UCSD-AML1 (cell line): Measurements from ENCODE around the gene MANF.
"Not testable (repeated sequence)": the region's sequence is repeated elsewhere in the genome, so short reads cannot be mapped to it uniquely, and the experiment has no call there.

Experiments used
- DNase-seq: peaks from one replicate; lab custom pipeline; 2025; ENCODE audit not compliant: unreplicated experiment; lab: John Stamatoyannopoulos, UW

Gene MANF

GRCh38 chr3:51371943-51372557 lies 13.0 kb upstream of the MANF start:
- DNase-seq: no peak

GRCh38 chr3:51373658-51374421 lies 11.3 kb upstream of the MANF start:
- no peak for DNase-seq

DNA sequence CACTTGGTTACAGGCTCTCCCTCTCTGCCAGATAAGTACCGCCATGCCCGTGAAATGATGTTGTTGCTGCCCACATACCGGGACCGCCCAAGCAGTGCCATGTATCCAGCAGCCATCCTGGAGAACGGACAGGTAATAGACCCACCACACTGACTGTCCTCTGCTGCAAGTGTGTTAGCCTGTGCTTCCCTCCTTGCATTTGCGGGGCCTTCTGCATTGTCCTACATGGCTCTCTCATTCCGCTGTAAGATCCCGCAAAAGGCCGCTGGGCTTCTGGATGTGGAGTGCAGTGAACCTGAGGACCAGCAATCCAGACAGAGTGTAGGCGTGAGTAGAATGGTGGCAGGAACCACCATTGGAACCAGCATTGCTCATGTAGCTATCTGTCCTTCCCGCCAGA lies 10.6 kb upstream of the MANF start:
- DNase-seq: no peak

DNA sequence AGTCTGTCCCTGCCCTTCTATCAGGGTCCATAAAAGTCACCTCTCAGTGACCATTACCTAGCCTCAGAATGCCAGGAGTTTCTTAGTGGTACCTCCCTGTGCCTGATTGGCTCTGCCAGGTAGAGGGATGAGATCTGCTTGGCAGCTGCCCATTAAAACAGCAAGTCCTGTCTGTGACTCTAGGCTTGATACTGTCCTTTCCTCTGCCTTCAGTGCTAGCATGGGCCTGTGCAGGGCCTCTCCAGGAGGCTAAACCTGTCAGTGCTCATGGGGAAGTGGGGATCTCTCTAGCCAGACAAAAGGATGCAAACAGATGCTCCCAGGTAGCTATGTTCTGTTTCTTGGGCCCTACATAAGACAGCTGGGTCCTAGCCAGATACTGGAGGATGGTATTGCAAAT lies 10.0 kb upstream of the MANF start:
- DNase-seq: no peak

DNA sequence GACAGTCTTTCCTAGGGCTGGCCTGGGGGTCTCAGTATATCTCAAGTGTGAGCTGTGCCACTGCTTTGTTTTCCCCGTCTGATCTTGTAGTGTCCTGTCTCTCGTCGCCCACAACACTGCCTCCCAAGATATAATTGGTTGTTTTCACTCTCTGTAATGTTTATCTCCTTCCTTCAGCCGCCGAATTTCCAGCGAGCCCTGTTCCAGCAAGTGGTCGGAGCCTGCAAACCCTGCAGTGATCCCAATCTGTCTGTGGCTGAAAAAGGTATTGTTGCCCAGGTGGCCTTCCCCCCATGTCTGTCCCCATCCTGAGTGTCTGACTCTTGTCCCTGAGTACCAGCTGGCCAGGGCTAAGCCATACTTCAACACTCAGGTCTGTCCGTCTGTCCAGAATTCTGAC lies 9.5 kb upstream of the MANF start:
- DNase-seq: no peak

DNA sequence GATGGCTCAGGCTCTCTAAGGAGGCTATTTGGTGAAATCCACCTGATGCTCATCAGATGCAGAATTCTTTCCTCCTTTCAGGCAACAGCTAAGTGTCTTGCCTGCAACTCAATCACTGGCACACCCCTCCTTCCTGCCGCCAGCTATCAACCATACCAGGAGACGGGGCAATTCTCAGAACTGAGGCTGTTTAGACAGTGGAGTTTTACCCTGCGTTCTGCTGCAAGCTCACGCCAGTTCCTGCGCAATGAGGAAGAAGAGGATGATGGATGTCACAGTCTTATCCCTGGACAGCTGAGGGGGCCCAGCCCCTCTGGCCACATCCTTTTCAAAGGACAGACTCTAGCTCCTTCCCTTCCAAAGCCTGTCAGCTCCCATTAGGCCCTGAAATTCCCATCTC lies 7.0 kb upstream of the MANF start:
- peak; percentile 63 for DNase-seq

GRCh38 chr3:51378726-51379125 lies 6.4 kb upstream of the MANF start:
- DNase-seq: no peak

GRCh38 chr3:51379301-51379700 lies 5.8 kb upstream of the MANF start:
- peak; percentile 79 for DNase-seq

GRCh38 chr3:51379746-51380455 lies 5.2 kb upstream of the MANF start:
- DNase-seq: no peak

GRCh38 chr3:51380601-51381332 lies 4.3 kb upstream of the MANF start:
- DNase-seq: no peak

GRCh38 chr3:51381333-51381705 lies 3.8 kb upstream of the MANF start:
- DNase-seq: no peak

DNA sequence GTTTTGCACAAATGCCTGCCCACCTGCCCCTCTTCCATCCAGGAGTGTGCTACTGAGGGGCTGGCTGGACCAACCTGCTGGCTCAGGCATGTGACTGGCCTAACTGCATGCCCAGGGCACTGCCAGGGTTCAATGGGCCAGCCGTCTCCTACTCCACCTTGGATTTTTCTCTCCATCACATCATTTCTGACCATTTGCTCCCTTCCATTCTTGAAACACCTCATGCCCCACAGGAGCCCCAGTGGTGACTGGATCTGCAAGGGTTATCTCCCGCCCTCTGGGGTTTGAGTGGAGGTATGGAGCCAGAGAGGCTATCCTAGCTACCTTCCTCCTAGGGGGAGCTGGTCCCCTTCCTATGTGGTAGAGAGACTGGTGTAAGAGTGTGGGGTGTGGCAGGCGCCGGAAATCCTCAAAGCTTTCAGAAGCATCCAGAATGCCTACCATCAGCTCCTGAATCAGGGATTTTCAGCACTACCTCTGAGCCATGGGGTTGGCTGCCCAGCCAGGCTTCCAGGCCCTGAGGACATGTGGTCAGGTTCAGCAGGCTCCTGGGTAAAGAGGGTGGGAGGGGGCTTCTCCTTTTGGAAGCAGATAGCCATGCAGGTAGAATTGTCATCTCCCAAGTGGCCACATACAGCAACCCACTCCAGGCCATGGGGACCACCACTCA lies 2.9 kb upstream of the MANF start:
- no peak for DNase-seq

GRCh38 chr3:51382947-51383578 lies 2.0 kb upstream of the MANF start:
- DNase-seq: no peak

GRCh38 chr3:51384055-51384725 lies 901 bp upstream of the MANF start:
- peak; percentile 63 for DNase-seq

DNA sequence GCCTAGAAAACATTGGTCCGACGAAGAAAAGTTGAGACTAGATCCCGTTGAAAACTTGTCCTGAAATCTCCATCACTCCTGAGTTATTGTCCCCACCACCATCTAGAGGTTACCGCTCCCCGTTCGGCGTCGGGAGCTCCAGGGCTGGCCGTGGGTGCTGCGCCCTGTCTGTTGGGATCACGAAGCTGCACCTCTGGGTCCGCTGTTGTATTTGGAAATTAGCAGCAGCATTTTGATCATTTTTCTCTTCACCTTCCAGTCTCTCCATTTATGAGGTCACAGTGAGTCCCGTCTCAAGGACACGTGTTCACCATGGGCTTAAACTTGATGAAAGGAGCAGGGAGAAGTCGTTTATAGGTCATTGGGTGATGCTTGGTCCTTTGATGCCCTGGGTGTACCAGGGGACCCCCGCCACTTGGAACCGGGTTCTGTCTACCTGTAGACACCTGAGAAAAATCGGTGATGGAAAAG lies 565 bp downstream of the MANF start:
- no peak for DNase-seq

GRCh38 chr3:51386159-51386851 lies 1.2 kb downstream of the MANF start:
- no peak for DNase-seq

GRCh38 chr3:51386852-51387229 lies 1.8 kb downstream of the MANF start:
- no peak for DNase-seq

DNA sequence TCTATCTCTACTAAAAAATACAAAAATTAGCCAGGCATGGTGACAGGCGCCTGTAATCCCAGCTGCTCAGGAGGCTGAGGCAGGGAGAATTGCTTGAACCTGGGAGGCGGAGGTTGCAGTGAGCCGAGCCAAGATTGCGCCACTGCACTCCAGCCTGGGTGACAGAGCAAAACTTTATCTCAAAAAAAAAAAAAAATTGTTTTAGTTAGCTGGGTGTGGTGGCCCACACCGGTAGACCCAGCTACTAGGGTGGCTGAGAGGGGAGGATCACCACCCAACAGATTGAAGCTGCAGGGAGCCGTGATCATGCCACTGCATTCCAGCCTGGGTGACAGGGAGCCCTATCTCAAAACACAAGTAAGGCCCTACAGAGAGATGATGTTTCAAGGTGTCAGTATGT lies 2.2 kb downstream of the MANF start:
- not testable (repeated sequence) for DNase-seq

- no peak for DNase-seq
Observed at GRCh38 chr3:51388286-51389029, 3.4 kb downstream of the MANF start.
